Loucy (cell line): Measurements from ENCODE around the gene PSMD10.

Experiments
- H2AFZ ChIP-seq: fragments of 200-600 bp; sonication (generic); 2 replicates; pipeline ENCODE4 v1.6.0; 2016; ENCODE audit warnings: antibody characterized with exemption, mild to moderate bottlenecking, low read length, moderate library complexity
- H3F3A ChIP-seq: fragments of 200-600 bp; 2 replicates; pipeline ENCODE4 v1.6.0; 2016; ENCODE audit warnings: antibody characterized with exemption, low read depth, mild to moderate bottlenecking
- H3K27me3 ChIP-seq: fragments of 200-600 bp; sonication (generic); 2 replicates; pipeline ENCODE4 v1.6.1; 2014; ENCODE audit warnings: low read length, mild to moderate bottlenecking; ENCODE audit not compliant: insufficient read depth, poor library complexity, severe bottlenecking
- H3K36me3 ChIP-seq: fragments of 200-600 bp; sonication (generic); 2 replicates; pipeline ENCODE4 v1.6.1; 2016; ENCODE audit warnings: low read length; ENCODE audit not compliant: insufficient read depth
- H3K4me1 ChIP-seq: fragments of 200-600 bp; sonication (generic); 2 replicates; pipeline ENCODE4 v1.5.1; 2014; ENCODE audit warnings: low read length, mild to moderate bottlenecking; ENCODE audit not compliant: insufficient read depth, poor library complexity, severe bottlenecking
- H3K4me2 ChIP-seq: fragments of 200-600 bp; sonication (generic); 2 replicates; pipeline ENCODE4 v1.6.0; 2014; ENCODE audit warnings: antibody characterized with exemption, low read length, low read depth, mild to moderate bottlenecking; ENCODE audit not compliant: poor library complexity, severe bottlenecking
- H3K4me3 ChIP-seq: fragments of 200-600 bp; sonication (generic); 2 replicates; pipeline ENCODE4 v1.5.1; 2014; ENCODE audit warnings: low read length, mild to moderate bottlenecking, mixed read lengths; ENCODE audit not compliant: poor library complexity, severe bottlenecking
- H3K79me2 ChIP-seq: fragments of 200-600 bp; sonication (generic); 2 replicates; pipeline ENCODE4 v1.6.1; 2014; ENCODE audit warnings: low read length; ENCODE audit not compliant: insufficient read depth
- H3K9ac ChIP-seq: fragments of 200-600 bp; sonication (generic); 2 replicates; pipeline ENCODE4 v1.6.0; 2014; ENCODE audit warnings: mild to moderate bottlenecking, low read depth, low read length, moderate library complexity; ENCODE audit not compliant: poor library complexity, severe bottlenecking
- H3K9me2 ChIP-seq: fragments of 200-600 bp; sonication (generic); replicated peaks from 2 replicates; pipeline ENCODE4 v1.6.1; 2016; ENCODE audit warnings: low read depth, low read length, mixed read lengths
- H3K9me3 ChIP-seq: fragments of 200-600 bp; sonication (generic); 2 replicates; pipeline ENCODE4 v1.6.1; 2014; ENCODE audit warnings: mild to moderate bottlenecking, antibody characterized with exemption, low read length, low read depth; ENCODE audit not compliant: insufficient read depth
- H4K20me1 ChIP-seq: fragments of 200-600 bp; sonication (generic); 2 replicates; pipeline ENCODE4 v1.6.0; 2014; ENCODE audit warnings: antibody characterized with exemption, low read length, mild to moderate bottlenecking; ENCODE audit not compliant: insufficient read depth, poor library complexity, severe bottlenecking
- EZH2phosphoT487 ChIP-seq: fragments of 200-600 bp; IDR thresholded peaks from 2 replicates; pipeline ENCODE4 v1.6.1; 2018; ENCODE audit warnings: antibody characterized with exemption, mild to moderate bottlenecking, moderate library complexity, borderline replicate concordance
- TF ChIP-seq, protein P1 (sequence below): fragments of 200-600 bp; sonication (generic); conservative IDR thresholded peaks from 2 replicates; pipeline ENCODE4 v1.5.1; 2014; ENCODE audit warnings: mild to moderate bottlenecking, antibody characterized with exemption, low read length

PSMD10 gene

GRCh38 chrX:108044554-108045256, 46.6 kb downstream of the PSMD10 start, which contains the start of gene VSIG1:
Gene VSIG1, plus strand, starts transcription at chrX:108045065. Its CDS starts 66 bp downstream, at chrX:108045131.
- H4K20me1 ChIP-seq: no peaks in the 10 kb centered on the region
- H3K9ac ChIP-seq: no peak within 1 kb of the TSS
- no peaks in the 10 kb centered on the region for H3K9me3 ChIP-seq
- H3K4me1 ChIP-seq: no peaks in the 10 kb centered on the region
- H3K9me2 ChIP-seq: no peaks in the 10 kb centered on the region
- TF ChIP-seq EZH2phosphoT487: no peak
- TF ChIP-seq, protein P1, sequence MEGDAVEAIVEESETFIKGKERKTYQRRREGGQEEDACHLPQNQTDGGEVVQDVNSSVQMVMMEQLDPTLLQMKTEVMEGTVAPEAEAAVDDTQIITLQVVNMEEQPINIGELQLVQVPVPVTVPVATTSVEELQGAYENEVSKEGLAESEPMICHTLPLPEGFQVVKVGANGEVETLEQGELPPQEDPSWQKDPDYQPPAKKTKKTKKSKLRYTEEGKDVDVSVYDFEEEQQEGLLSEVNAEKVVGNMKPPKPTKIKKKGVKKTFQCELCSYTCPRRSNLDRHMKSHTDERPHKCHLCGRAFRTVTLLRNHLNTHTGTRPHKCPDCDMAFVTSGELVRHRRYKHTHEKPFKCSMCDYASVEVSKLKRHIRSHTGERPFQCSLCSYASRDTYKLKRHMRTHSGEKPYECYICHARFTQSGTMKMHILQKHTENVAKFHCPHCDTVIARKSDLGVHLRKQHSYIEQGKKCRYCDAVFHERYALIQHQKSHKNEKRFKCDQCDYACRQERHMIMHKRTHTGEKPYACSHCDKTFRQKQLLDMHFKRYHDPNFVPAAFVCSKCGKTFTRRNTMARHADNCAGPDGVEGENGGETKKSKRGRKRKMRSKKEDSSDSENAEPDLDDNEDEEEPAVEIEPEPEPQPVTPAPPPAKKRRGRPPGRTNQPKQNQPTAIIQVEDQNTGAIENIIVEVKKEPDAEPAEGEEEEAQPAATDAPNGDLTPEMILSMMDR: no peak
- no peak within 1 kb of the TSS for H2AFZ ChIP-seq
- H3K27me3 ChIP-seq: no peaks in the 10 kb centered on the region
- H3K4me2 ChIP-seq: no peak within 1 kb of the TSS
- H3K36me3 ChIP-seq: no peaks in the 10 kb centered on the region
- no peak within 1 kb of the TSS for H3K4me3 ChIP-seq
- H3F3A ChIP-seq: no peaks in the 10 kb centered on the region
- H3K79me2 ChIP-seq: no peaks in the 10 kb centered on the region

- TF ChIP-seq EZH2phosphoT487: no peak
- TF ChIP-seq, protein P1: no peak
- H4K20me1 ChIP-seq: no peaks in the 10 kb centered on the region
- H3K36me3 ChIP-seq: no peaks in the 10 kb centered on the region
- H3K79me2 ChIP-seq: no peaks in the 10 kb centered on the region
- H3K4me1 ChIP-seq: no peaks in the 10 kb centered on the region
- no peak overlapping the region for H2AFZ ChIP-seq
- no peaks in the 10 kb centered on the region for H3K9me2 ChIP-seq
- no peaks in the 10 kb centered on the region for H3F3A ChIP-seq
- no peaks in the 10 kb centered on the region for H3K9me3 ChIP-seq
- H3K27me3 ChIP-seq: no peaks in the 10 kb centered on the region
- H3K4me3 ChIP-seq: no peak overlapping the region
- H3K4me2 ChIP-seq: no peak overlapping the region
- H3K9ac ChIP-seq: no peak overlapping the region
Observed at GRCh38 chrX:108036298-108036973, 54.9 kb downstream of the PSMD10 start.

DNA sequence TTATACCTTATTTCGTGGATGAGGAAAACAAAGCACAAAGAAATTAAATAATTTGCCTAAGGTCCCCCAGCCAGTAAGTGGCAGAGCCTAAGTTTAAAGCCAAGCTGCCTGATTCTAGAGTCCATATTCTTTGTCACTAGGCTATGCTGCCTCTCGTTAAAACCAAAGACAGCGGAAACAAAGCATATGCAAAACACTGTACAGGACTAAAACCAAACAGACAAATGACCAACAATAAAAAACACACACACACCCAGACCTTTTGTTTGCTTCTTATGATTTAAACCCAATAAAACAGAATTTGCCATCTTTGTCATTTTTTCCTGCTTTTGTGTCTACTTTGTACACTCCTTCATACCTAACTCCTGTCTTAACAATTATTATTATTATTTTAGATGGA, 56.6 kb downstream of the PSMD10 start:
- TF ChIP-seq, protein P1: no peak
- no peak for TF ChIP-seq EZH2phosphoT487
- Histone ChIP-seq H4K20me1 (no peaks in the 10 kb centered on the region), H3K27me3 (no peaks in the 10 kb centered on the region), H3K9ac (no peak overlapping the region), H3K4me1 (no peaks in the 10 kb centered on the region), H2AFZ (no peak overlapping the region), H3K36me3 (no peaks in the 10 kb centered on the region), H3K9me2 (no peaks in the 10 kb centered on the region), H3K4me3 (no peak overlapping the region), H3K9me3 (no peaks in the 10 kb centered on the region), H3K4me2 (no peak overlapping the region), H3K79me2 (no peaks in the 10 kb centered on the region), H3F3A (no peaks in the 10 kb centered on the region)
